GM12874 (cell line): ENCODE measurements around the gene C4orf50.

Experiments used
- CTCF ChIP-seq: IDR thresholded peaks from 2 replicates; pipeline ENCODE4 v1.5.1; 2011; ENCODE audit warnings: low read depth, mild to moderate bottlenecking, control low read depth, low read length, moderate library complexity; ENCODE audit not compliant: insufficient read depth

C4orf50 gene

DNA sequence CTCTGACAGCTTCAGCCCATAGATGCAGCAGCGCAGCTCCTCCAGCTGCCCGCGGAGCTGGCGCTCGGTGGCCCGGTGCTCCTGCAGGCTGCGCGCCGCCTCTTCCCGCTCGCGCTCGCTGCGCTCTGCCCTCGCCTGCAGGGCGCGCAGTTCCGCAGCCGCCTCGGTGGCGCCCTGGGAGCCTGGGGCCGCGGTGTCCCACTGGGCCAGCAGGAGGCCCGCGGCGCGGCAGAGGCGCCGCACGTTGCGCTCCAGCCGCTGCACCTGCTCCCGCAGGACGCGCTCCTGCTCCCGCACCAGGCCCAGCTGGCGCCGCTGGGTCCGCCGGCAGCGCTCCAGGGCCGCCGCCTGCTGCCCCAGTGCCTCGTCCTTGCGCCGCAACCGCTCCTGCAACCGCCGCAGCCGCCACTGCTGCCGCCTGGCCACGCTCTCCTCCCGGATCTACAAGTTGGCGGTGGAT lies 10.1 kb downstream of the C4orf50 start:
- TF ChIP-seq CTCF, result no peak

DNA sequence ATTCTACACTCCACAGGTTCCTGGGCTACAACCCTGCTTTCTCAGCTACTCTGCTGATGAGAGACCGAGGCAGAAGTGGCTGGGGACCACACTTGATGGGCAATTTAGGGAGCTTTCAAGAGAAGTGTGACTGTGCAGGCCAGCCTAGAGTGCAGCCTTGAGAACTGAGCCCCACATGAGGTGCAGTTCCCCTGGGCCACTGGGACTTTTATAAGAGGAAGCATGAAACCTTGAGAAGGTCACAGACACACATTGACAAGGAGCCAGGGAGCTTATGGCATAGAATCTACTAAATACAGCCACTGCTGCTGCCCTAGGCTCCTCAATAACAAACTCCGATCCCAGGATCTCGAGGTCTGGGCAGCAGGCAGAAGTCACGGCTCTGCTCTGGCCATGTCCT lies 13.1 kb downstream of the C4orf50 start:
- TF ChIP-seq CTCF, result no peak

DNA sequence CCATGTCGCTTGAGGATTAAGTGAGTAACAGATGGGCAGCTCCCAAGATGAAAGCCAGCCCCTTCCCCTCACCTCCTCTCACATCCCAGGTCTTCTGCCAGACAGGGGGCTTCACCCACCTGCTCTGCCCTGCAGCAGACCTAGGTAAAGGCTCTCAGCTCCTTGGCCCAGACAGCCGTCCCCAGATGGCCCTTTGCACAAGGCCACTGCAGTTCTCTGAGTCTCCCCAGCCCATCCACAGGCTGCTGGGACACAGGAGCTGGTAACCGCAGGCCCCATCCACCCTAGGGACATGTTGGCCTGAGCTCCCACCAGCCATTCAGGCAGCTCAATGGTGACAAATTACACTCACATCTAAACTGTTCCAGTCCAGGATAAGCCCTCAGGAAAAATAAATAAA lies 15.3 kb downstream of the C4orf50 start:
- TF ChIP-seq CTCF, result no peak

GRCh38 chr4:6002492-6002833 lies 15.8 kb downstream of the C4orf50 start:
- TF ChIP-seq CTCF, result no peak

DNA sequence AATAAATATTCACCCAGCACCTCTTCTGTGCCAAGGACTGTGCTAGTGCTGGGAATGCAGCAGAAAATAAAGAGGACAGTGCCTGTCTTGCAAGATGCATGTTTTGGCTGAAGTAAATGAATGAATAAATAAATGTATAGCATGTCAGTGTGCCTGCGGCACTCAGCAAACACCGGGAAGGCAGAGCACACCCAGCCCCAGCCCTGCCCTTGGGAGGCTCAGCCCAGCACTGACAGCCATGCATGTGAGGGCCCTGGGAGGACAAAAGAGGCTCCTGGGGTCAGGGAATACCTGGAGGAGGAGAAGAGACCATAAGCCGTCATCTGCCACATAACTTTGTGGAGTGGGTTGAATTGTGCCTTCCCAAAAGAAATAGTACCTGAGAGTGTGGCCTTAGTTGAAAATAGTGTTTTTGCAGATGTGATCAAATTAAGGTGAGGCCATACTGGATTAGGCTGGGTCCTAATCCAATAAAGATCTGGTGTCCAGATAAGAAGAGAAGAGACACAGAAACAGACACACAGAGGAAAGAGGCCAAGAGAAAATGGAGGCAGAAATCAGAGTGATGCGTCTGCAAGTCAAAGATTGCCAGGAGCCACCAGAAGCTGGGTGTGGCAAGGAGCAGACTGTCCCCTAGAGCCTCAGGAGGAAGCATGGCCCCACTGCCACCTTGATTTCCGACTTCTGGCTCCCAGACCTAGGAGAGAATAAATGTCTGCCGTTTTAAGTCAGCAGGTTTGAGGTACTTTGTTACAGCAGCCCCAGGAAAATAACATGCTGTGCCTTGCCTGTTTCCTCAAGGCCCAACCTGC lies 16.3 kb downstream of the C4orf50 start:
- no peak for TF ChIP-seq CTCF

- TF ChIP-seq CTCF, result no peak
These were observed 18.3 kb downstream of the C4orf50 start for GRCh38 chr4:5999830-6000365.

DNA sequence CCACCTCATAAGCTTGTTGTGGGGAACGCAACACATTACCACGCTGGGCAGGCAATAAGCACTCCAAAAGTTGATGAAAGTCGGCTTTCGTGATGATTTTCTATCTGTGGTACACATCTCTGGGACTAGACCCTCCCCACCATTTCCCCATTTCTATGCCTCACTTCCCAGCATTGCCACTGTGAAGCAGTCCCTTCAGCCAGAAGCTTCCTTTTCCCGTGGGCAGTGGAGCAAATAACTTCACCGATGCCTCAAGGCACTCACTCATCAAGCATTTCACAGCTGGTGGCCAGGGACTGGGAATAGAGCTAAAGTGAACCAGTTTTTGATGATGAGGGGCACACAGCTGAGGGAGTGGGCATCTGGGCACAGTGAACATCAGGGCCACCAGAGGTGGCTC lies 18.9 kb downstream of the C4orf50 start:
- TF ChIP-seq CTCF, result no peak
